ENCODE data around the gene BZW1. TPM values are rescaled to one million over a fixed set of nuclear protein-coding genes. Genes with fewer than 3 reads are reported as not detected.

Gene BZW1
- 358 to 773 TPM (median 439 TPM) in 5 replicates for total RNA-seq (2022; extraction: Qiagen RNA extraction)

GRCh38 chr2:200811333-200812121 lies at the start of gene BZW1:
Gene BZW1, plus strand, starts transcription at chr2:200811910. Its CDS starts 1,308 bp downstream, at chr2:200813218.

DNA sequence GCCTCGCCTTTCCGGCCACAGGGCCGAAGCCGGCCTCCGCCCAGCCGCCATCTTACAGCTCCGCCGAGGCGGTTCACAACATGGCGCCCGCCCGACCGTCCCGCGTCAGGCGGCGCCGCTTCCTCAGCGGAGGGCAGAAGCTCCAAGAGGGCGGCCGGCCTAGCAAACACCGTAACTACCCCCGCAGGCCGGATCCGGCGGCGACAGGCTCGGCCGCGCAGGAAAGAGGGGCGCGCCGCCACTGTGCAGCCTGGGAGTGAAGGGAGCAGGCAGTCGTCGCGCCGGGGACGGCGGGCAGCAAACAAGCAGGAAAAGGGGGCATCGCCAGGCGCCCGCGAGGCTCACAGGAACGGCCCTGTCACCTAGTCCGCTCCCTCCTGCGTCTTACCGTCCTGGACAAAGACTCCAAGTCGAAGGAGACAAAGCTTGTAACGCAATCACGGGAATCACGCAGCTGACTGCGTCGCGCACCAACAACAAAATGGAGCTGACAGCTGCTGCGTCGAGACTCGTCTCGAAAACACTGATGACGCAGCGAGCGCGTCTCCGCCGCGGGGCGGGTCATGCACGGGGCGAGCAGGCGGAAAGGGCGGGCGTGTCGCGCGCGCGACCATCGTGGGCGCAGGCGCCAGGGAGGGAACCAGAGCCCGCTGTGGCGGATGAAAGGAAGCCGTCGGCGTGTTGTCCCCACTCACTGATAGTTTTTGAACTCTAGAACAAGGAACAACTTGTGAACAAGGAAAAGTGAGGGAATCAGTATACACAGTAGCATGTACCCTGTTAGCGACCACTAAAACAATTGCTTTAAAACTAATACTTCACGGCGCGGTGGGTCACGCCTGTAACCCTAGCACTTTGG lies 52.7 kb downstream of the BZW1 start, which contains the start of gene CLK1:
Gene CLK1, minus strand, starts transcription at position 483 of the 859 bp plus-strand sequence. CDS start 2,796 bp downstream, outside the sequence.

Other genes with a start within 250 kb of the BZW1 start
- gene AOX1, start 225.9 kb upstream of the BZW1 start, total RNA-seq (2022; extraction: Qiagen RNA extraction): 4.1 to 8.6 TPM (median 4.8 TPM) in 5 replicates
- 30.1 to 39.2 TPM (median 34.1 TPM) in 5 replicates for gene CLK1, start 52.7 kb downstream of the BZW1 start, total RNA-seq (2022; extraction: Qiagen RNA extraction)
- 20.4 to 28.6 TPM (median 23.9 TPM) in 5 replicates for gene PPIL3, start 77.2 kb downstream of the BZW1 start, total RNA-seq (2022; extraction: Qiagen RNA extraction)
- 36.5 to 46.9 TPM (median 38.1 TPM) in 5 replicates for gene NIF3L1, start 77.5 kb downstream of the BZW1 start, total RNA-seq (2022; extraction: Qiagen RNA extraction)
- 12.0 to 14.9 TPM (median 14.0 TPM) in 5 replicates for gene ORC2, start 151.8 kb downstream of the BZW1 start, total RNA-seq (2022; extraction: Qiagen RNA extraction)

Data from A549 treated with Hydrocortisone at 1 μM for 4 hours (cell line).